Kidney (tissue), 14 donors: ENCODE results near the gene ALMS1. TPM values are rescaled to one million over a fixed set of nuclear protein-coding genes. Genes with fewer than 3 reads are reported as not detected.

Experiments
- DNase-seq, 5 donors: peaks; one replicate each; pipeline ENCODE4 v3.0.0-alpha.2; 2013 to 2020
- FAIRE-seq: peaks from 2 replicates; lab custom pipeline; 2012; peaks lifted over from hg19 to GRCh38; lab: Jason Lieb, UNC
- H3K27ac ChIP-seq, 2 donors: one replicate each; pipeline ENCODE4 v1.7.0; 2013; ENCODE audit warnings: low read depth in 2 of 2, low read length in 2 of 2, inconsistent platforms in 1 of 2
- H3K27me3 ChIP-seq: one replicate; pipeline ENCODE4 v1.7.1; 2013; ENCODE audit warnings: low read length, inconsistent platforms; ENCODE audit not compliant: control insufficient read depth, insufficient read depth
- H3K36me3 ChIP-seq, 3 donors: one replicate each; pipeline versions ENCODE4 v1.7.0 to v1.7.1; 2013; ENCODE audit warnings: low read length in 3 of 3, control low read depth in 1 of 3, inconsistent platforms in 1 of 3; ENCODE audit not compliant: insufficient read depth in 3 of 3, control insufficient read depth in 2 of 3
- H3K4me1 ChIP-seq, 3 donors: one replicate each; pipeline versions ENCODE4 v1.7.0 to v1.7.1; 2013; ENCODE audit warnings: low read length in 3 of 3, inconsistent platforms in 1 of 3, low read depth in 1 of 3; ENCODE audit not compliant: control insufficient read depth in 2 of 3, insufficient read depth in 2 of 3
- H3K4me3 ChIP-seq, 3 donors: one replicate each; pipeline versions ENCODE4 v1.7.0 to v1.8.1; 2013; ENCODE audit warnings: low read length in 3 of 3, control low read depth in 1 of 3, inconsistent platforms in 1 of 3
- H3K9ac ChIP-seq, 3 donors: one replicate each; pipeline versions ENCODE4 v1.7.0 to v1.7.1; 2013; ENCODE audit warnings: low read length in 3 of 3, control low read depth in 1 of 3, inconsistent platforms in 1 of 3
- H3K9me3 ChIP-seq, 3 donors: one replicate each; pipeline versions ENCODE4 v1.7.0 to v1.7.1; 2013; ENCODE audit warnings: low read length in 3 of 3, control low read depth in 1 of 3, inconsistent platforms in 1 of 3; ENCODE audit not compliant: control insufficient read depth in 2 of 3, insufficient read depth in 1 of 3
- CTCF ChIP-seq: IDR thresholded peaks from 3 replicates; pipeline ENCODE4 v1.5.1; 2012; ENCODE audit warnings: mild to moderate bottlenecking, moderate library complexity, borderline replicate concordance; ENCODE audit not compliant: insufficient read depth; ENCODE audit errors: extremely low read depth
- intact Hi-C: fragments of 100-400 bp; cut with DNase I; formaldehyde crosslinking; loops from one replicate; pipeline ENCODE4 v1.11.1; 2022
- polyA plus RNA-seq: library from polyadenylated mRNA; stranded (reverse); fragments of 350-450 nt; fragmentation: Illumina TruSeq; extraction: RNeasy Lipid Tissue Mini Kit (QIAGEN cat#74804); gene quantifications from one replicate; pipeline ENCODE4 v1.2.3, GENCODE V29; 2014; ENCODE audit warnings: low read depth, low replicate concordance; ENCODE audit not compliant: insufficient read depth
- total RNA-seq: library from RNA; stranded (reverse); fragmentation: NEBNext Ultra II Directional; extraction: Animal tissue kit (Norgen Biotek cat#: 25700); gene quantifications from one replicate; pipeline ENCODE4 v1.2.1, GENCODE V29; 2021
- donor health status: control.
- donor health status: control.
- donor health status: control.
- donor health status: control.
- donor health status: control.
- donor health status: DM: yes; HTN: yes; CAD: no.
- donor health status: Normal renal cell carcinoma (clear cell type).

The ALMS1 gene
- total and polyA plus RNA-seq, 2 donors from 2014 or later = 9.2 to 26.2 TPM

GRCh38 chr2:73414696-73415095 lies 29.1 kb downstream of the ALMS1 start:
- no peak for FAIRE-seq
- Histone ChIP-seq H3K4me3 (no peak overlapping the region), H3K4me1 (no peaks in the 10 kb centered on the region), H3K9me3 (no peaks in the 10 kb centered on the region), H3K9ac (no peak overlapping the region), H3K36me3 (no peaks in the 10 kb centered on the region), H3K27ac (no peak overlapping the region), H3K27me3 (no peaks in the 10 kb centered on the region)
- intact Hi-C loops = no loop called here
- DNase-seq = no peak
- TF ChIP-seq CTCF = no peak

- intact Hi-C loops = no loop called here
- FAIRE-seq (no peak), DNase-seq (no peak)
- no peaks in the 10 kb centered on the region for H3K4me1 ChIP-seq
- TF ChIP-seq CTCF = no peak
- no peak overlapping the region for H3K27ac ChIP-seq
- no peak overlapping the region for H3K4me3 ChIP-seq
- H3K9me3 ChIP-seq = no peaks in the 10 kb centered on the region
- H3K9ac ChIP-seq = no peak overlapping the region
- no peaks in the 10 kb centered on the region for H3K27me3 ChIP-seq
- H3K36me3 ChIP-seq = peaks cover 0 to 2% (median 2%) of the 10 kb centered on the region in 3 donors
Measured at GRCh38 chr2:73415906-73416305, 30.3 kb downstream of the ALMS1 start.

- Histone ChIP-seq H3K27me3 (no peaks in the 10 kb centered on the region), H3K27ac (no peak overlapping the region), H3K9ac (no peak overlapping the region), H3K4me1 (no peaks in the 10 kb centered on the region), H3K4me3 (no peak overlapping the region), H3K9me3 (no peaks in the 10 kb centered on the region), H3K36me3 (peaks cover 0 to 3% (median 2%) of the 10 kb centered on the region in 3 donors)
- DNase-seq = peak in 4 of 5 donors; percentile 15 to 71 (median 42)
- FAIRE-seq = no peak
- no peak for TF ChIP-seq CTCF
- intact Hi-C loops = no loop called here
Measured at GRCh38 chr2:73418343-73418742, 32.7 kb downstream of the ALMS1 start.

GRCh38 chr2:73423913-73424312 lies 38.3 kb downstream of the ALMS1 start:
- H3K4me1 ChIP-seq = no peaks in the 10 kb centered on the region
- H3K27ac ChIP-seq = no peak overlapping the region
- no peak for DNase-seq
- no peak for FAIRE-seq
- no peaks in the 10 kb centered on the region for H3K9me3 ChIP-seq
- no peak overlapping the region for H3K4me3 ChIP-seq
- no peak overlapping the region for H3K9ac ChIP-seq
- no peaks in the 10 kb centered on the region for H3K27me3 ChIP-seq
- intact Hi-C loops = no loop called here
- peaks cover 0 to 3% (median 2%) of the 10 kb centered on the region in 3 donors for H3K36me3 ChIP-seq
- TF ChIP-seq CTCF = no peak
